IPS DF 4.7 (cell line): ENCODE results near the gene SUMF1.

ENCODE experiments used
- DNase-seq: peaks from one replicate; pipeline ENCODE4 v3.0.0-alpha.2; 2013; ENCODE audit warnings: low spot score; ENCODE audit errors: extremely low read depth

The SUMF1 gene

DNA sequence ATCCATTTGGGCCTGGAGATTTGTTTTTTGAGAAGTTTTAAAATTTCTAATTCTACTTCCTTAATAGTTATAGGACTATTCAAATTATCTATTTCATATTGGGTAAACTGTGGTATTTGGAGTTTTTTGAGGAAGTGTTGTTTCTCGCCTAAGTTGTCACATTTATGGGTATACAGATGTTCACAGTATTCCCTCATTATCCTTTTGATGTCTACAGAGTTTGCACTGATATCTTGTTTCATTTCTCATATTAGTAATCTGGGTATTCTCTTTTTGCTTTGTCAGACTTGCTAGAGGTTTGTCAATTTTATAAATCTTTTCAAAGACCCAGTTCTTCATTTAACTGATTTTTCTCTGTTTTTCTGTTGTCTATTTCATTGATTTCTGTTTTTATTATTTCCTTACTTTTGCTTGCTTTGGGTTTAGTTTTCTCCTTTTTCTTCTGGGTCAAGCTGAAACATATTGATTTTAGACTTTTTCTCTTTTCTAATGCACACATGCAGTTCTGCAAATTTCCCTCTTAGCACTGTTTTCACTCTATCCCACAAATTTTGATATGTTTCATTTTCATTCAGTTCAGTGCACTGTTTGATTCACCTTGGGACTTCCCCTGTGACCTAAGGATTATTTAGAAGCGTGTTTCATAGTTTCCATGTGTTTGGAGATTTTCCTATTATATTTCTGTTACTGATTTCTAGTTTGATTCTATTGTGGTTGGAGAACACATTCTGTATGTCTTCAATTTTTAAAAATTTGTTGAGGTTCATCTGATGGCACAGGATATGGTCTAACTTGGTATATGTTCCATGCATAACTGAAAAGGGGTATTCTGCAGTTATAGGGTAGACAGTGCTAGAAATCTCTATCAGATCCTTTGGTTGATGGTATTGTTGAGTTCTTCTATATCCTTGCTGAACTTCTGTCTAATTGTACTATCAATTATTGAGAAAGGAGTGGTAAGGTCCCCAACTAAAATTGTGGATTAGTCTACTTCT lies 79.6 kb downstream of the SUMF1 start:
- DNase-seq = no peak

DNA sequence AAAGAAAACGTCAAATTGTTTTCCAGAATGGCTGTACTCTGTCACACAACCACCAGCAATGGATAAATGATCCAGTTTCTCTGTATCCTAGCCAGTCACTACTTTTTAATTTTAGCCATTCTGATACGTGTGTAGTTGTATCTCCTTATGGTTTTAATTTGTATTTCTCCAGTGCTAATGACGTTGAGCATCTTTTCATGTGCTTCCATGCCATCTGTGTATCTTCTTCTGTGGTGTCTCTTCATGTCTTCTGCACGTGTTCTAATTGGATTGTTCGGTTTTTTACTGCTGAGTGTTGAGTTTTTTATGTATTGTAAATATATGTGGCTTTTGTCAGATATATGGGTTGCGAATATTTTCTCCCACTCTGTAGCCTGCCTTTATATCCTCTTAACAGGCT lies 81.9 kb downstream of the SUMF1 start:
- DNase-seq = no peak

DNA sequence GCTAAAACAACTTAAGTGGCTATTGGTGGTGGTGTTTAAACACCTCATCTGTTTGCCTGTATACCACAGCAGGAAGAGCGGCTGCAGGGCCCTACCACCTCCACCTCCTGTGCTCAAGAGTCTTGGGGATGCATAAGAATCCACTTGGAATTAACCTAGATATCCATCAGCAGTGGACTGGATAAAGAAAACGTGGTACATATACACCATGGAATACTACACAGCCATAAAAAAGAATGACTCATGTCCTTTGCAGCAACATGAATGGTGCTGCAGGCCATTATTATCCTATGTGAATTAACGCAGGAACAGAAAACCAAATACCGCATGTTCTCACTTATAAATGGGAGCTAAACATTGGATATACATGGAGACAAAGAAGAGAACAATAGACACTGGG lies 87.1 kb downstream of the SUMF1 start:
- no peak for DNase-seq

DNA sequence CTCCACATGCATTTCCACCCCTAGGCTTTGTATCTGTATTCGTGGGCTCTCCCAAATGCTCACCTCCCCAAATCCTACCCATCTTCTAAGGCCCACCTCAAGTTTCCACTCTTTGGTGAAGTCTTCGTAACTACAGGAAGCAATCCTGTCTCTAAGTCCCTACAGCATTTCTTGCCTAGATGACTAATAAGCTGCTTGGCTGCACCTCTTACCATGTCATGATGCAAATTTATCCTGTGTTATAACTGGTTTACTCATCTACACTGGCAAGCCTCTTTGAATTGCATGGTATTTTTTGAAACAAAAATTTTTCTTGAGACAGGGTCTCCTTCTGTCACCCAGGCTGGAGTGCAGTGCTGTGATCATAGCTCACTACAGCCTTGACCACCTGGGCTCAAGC lies 90.6 kb downstream of the SUMF1 start:
- no peak for DNase-seq

DNA sequence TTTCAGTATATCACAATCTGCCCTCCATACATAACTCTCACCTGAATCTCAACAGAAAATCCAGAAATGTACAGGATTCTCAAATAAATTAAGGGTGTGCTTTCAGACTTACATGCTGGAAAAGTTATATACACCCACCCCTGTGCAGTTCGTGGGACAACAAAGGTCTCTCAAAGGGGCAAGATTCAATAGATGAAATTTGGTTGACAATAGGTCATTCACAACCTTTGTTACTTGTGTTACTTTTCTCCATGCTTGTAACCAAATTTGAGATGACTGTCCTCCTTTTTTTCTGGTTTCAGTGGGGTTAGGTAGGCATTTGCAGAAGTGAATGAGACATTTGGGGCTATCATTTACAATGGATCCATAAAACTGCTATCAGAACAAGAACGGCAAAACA lies 91.2 kb downstream of the SUMF1 start:
- DNase-seq = no peak

DNA sequence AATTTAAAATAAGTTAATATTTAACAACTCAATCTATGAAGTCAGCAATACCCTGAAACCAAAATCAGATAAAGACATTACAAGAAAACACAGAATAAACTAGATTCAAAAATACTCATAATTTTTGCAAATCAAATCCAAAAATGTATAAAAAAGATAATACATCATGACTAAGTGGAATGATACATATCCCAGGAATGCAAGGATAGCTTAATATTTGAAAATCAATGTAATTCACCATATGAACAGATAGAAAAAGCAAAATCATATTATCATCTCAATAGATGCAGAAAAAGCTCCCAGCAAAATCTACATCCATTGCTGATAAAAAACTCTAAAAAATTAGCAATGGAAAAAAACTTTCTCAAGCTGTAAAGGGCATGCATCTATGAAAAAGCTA lies 93.4 kb downstream of the SUMF1 start:
- DNase-seq = no peak

DNA sequence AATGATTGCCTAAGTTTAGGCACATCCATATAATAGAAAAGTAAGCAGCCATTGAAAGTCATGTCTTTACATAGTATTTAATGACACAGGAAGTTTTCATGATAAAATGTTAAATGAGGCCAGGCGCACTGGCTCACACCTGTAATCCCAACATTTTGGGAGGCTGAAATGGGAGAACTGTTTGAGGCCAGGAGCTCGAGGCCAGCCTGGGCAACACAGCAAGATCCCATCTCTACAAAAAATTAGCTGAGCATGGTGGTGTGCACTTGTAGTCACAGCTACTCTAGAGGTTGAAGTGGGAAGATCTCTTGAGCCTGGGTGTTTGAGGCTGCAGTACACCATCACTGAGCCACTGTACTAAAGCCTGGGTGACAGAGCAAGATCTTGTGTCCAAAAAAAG lies 104.5 kb downstream of the SUMF1 start:
- no peak for DNase-seq

DNA sequence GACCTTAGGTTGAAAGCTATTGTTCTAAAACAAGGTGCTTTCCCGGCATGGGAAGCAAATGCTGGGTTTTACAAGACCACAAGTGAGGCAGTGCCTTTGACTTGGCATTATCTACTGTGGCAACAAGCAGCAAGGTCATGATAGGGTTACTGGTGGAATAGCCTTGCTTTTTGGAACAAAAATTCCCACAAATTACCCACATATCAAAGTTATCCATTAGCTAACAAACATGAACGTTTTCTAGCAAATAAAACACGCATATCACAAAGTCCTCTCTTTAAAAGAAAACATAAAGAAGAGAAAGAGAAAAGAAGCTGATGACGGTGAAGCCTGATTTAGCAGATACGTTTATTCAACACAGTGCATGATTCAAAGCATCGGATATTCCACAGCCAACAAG lies 106.3 kb downstream of the SUMF1 start:
- no peak for DNase-seq

DNA sequence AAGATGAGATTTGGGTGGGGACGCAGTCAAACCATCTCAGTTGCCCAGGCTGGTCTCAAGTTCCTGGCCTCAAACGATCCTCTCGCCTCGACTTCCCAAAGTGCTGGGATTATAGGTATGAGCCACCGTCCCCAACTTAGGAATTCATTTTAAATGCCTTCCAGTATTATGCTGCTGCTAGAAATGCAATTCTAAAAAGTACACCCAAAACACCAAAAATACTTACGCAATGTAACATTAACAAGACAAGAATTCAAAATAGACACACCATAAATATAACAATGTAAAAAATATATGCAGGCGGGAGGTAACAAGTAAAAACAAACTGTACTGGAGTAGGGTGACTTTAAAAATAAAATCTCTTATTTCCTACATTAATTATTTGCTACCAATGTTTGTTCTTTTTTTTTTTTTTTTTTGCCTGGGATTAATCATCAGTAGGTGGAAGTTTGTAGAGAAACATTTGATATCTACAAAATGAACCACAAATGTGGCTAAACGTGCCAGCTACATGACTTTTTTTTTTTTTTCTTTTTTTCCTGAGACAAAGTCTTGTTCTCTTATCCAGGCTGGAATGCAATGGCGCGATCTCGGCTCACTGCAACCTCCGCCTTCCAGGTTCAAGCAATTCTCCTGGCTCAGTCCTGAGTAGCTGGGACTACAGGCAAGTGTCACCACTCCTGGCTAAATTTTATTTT lies 107.1 kb downstream of the SUMF1 start:
- DNase-seq = no peak

DNA sequence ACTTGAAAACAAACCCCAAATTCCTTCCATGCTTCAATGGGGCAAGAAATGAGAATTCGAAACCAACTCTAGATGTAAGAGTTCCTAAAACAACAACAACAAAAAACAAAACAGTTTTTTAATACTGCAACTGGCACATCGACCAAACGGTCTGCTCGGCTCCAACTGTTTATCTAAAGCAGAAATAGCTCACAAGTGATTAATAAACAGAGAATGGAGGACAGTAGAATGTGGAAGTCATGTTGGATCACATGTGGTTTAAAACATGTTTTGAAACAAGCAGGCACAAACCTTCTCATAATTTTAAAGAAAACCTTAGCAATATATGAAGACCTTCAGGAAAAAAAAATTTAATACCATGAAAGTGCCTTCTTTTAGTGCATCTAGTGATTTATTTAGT lies 108.8 kb downstream of the SUMF1 start:
- no peak for DNase-seq

DNA sequence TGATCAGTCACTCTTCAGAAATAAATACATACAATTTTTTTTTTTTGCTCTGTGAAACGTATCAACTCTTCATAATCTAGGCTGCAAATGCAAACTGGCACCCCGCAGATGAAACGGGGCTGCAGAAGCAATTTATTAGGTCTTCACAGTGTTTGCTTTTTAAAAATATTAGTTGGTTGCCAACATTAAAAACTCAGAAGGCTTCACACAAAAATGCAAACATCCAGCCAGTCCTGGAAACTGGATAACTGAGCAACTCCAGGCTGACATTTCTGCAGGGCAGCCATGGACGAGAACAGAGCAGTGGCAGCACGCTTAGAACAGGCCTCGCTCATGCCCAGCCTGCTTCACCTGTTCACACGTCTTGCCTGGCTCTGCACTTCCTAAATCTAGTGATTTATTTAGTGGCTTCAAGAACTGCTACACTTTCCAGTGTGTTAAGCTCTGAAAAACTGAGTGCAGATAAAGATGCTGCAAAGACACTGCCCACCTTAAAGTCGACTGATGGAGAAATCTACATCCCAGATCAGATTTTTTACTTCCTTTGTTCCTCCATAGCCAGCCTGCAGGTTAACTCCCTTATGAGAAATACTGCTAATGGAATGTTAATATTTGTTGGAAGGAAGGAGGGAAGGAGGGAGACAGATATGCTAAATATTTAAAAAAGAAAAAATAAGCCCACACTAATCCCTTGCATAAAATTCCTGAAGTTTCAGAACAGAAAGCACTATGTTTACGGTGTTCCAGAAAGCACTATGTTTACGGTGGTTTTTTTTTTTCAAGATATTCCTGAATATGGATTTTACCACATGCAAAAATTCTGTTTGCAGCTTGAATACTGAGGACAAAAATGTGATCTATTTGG lies 110.3 kb downstream of the SUMF1 start:
- DNase-seq = no peak

DNA sequence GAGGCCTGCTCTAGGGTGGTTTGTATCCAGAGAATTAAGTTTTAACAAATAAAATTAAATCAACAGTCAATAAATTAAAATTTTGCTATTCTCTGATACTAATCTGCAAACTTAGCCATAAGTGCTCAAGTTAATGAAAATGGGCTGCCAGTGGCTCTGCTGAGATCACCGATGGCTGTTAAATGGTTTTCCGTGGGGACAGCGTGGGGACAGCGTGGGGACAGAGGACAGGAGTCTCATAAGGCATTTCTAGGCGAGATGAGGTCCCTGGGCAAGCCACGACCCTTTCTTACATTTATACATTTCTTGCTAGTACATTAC lies 110.9 kb downstream of the SUMF1 start:
- no peak for DNase-seq

DNA sequence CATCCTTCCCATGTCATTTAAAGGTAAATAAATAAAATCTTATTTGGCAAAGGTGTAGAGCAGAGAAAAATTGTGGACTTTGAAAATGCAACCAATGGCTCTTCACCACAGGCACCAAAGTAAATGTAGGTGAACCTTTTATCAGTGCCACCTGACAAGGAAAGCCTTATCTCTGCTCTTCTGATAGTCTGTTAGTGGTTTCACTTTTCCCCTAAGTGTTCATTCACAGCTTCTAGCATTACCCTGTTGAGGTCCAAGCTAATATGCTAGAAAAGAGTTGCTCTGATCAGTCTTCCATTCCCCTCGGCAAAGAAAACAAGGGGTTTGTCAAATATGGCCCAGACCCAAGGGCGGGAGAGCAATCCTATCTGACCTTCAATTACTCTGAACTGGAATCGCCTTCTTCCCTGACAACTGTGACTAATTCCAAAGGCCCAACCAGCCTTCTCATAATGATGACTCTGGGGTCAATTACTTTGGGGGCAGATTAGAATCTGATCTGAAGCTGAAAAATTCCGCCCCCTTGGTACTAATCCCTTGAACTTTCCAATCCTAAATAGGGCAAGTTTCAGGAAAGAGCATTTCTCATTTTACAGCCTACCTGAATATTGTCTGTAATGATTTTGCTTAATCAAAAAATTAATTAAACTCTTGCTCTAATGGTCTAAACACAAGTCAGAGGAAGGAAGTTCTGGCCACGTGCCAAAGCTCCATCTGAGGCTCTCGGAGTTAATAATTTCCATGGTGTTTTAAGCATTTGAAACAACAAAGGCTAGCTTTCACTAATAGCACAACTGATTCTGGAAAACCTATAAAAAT lies 111.5 kb downstream of the SUMF1 start:
- DNase-seq = no peak

DNA sequence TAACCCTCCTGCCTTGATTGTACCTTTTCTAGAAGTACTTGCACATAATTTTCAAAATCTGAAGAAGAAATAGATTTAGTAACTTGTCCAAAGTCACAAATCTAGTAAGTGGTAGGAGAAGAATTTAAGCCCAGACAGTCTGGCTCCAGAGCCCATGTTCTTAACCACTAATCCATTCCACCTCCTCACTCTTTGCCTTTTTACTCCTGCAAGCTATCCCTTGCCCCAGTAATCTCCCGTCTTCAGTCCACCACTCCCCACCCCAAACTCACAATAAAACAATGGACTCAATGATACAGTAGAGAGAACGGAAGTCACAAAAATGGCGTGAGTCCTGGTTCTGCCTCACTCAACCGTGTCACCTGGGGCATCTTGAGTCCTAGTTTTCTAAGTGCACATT lies 115.2 kb downstream of the SUMF1 start:
- DNase-seq = no peak

DNA sequence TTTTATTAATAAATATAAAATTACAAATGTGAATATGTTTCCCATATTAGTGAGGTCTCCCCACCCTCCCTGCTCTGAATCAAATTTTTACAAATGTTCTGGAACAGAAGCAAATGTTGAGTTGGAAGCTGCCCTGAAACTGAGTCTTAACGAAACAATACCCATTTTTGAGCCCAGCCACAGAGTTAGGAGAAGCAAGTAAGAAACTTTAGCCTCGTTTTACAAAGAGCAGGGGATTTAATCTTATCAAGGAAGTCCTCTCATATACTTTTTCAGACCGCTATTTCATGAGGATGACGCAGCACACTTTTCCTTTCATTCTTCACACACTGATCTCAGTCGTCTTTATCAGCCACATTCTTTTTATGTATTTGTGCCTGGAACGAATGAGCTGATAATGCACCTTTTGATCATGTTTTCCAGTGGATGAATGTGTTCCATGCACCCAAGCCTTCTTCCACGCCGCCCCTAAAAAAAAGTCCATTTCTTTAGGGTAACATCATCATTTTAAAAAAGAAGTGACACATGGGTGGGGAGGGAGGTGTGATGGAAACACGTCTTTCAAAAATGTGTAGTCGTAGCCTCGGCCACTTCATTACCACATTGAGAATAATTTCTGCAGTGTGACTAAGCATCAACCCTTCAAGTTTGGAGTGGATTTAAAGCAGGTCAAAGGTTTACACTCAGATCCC lies 115.8 kb downstream of the SUMF1 start:
- DNase-seq = no peak

DNA sequence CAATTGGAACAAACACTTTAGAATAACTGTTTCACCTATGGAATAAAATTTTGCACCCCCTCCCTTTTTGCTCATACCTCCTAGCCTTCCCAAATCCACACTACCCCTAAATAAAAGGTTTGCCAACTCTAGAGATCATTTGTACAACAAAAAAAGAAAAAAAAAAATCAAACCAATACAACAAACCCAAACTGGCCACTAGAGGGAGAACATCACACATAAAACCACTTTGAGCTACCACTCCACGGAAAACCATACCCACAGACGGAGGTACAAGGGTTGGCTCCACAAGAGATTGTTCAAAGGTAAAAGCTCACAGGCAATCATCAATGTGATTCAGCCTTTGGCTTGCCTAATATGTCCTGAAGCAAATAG lies 116.3 kb downstream of the SUMF1 start:
- no peak for DNase-seq

DNA sequence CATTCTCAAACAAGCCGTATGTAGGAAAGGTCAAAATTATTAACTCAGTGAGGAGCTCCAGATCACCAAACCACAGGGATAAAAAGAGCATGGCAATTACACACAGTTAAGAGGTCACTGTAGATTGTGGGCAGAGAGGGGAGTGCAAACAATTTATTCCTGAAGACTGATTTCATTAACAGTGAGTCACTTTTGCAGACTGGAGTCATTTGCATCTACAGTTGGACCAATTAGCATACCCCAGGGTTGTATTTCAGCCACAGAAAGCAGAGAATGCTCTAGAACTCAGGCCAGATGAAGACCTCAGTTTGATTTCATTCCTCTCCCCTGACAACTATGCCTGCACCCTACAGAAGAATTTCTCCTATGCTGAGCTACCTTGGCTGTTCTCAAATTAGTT lies 123.8 kb downstream of the SUMF1 start:
- no peak for DNase-seq

DNA sequence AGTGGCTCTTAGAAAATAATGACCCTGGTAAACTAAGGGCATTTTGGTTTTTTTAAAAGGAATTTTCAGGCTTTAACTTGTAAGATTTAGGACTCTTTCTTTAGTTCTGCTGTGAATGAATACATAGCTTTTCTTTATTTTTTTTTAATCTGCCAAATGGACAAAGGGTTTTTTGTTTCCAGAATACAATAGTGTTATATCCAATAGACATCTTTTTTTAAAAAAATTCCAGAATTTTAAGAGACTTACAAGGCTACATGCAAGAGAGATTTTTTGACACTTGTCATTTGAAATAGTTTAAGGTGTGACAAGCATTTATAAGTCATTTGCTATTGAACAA lies 125.8 kb downstream of the SUMF1 start:
- no peak for DNase-seq

DNA sequence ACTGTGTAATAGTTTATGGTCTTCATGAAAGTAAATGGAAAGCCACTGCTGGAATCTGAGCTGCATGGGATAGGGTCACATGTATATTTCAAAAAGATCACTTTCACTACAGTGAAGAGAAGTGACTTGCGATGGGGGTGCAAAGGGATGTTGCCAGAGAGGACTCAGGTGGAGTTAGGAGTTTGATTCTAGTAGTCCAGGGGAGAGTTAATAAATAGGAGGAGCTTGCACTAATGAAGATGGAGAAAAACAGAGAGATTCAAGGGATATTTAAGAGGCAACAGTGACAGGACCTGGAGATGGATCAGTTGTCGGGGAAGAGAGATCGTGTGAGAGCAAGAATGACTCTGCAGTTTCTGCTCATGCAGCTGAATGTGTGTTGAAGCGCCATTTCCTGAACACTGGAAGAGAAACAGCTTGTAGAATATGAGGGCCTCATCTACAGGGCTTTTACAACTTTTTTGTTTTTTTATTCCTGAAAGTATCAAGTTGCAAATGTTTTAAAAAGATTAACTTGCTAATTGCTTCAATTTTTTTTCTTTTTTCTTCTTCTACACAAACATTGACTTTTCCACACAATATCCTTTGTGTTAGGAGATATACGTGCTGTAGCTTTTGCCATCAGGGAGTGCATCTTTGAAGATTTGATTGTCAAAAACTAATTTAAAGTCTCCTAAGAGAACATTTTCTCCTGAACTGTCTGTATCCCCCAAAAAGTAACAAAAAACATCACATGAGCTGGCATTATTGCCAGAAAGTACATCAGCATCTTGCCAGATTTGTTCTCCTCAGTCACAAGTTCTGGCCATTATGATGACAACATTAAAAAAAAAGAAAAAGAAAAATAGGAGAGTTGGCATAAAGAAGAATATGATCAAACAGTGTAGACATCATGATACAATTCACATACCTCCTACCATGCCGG lies 126.4 kb downstream of the SUMF1 start:
- DNase-seq = no peak

DNA sequence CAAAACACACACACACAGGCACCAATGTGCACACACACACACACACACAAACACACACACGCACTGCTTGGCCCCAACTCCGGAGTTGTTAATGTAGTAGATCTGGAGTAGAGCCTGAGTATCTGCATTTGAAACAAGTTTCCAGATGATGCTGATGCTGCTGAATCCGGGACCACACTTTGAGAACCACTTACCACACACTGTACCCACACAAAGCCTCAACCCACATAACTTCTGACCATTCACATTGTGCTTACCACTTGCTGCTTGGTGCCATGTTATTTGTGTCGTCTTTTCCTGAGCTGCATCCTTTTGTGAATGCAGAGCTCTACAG lies 127.0 kb downstream of the SUMF1 start:
- DNase-seq = no peak
